ENCODE results near the gene SPSB3.
A peak's percentile ranks its signal among the peaks of the same experiment; 100 is the strongest.

The SPSB3 gene

GRCh38 chr16:1786242-1787055 lies 4.1 kb upstream of the SPSB3 start:
- no peak for DNase-seq

GRCh38 chr16:1785846-1786170 lies 3.4 kb upstream of the SPSB3 start:
- DNase-seq = no peak
- Histone ChIP-seq H3K27me3 (ENCODE audit: insufficient read depth, low read depth, severe bottlenecking) (no peaks in the 10 kb centered on the region), H3K36me3 (peaks cover 62% of the 10 kb centered on the region), H3K9me3 (ENCODE audit: severe bottlenecking) (no peaks in the 10 kb centered on the region), H3K4me3 (ENCODE audit: low read depth, low read length) (no peak overlapping the region), H3K27ac (no peak overlapping the region)
- TF ChIP-seq CTCF (IDR thresholded peaks at IDR 0.05; ENCODE audit: low read depth, low read length) = no peak

More at GRCh38 chr16:1786242-1787055, 4.1 kb upstream of the SPSB3 start:
- Histone ChIP-seq H3K27me3 (ENCODE audit: insufficient read depth, low read depth, severe bottlenecking) (no peaks in the 10 kb centered on the region), H3K4me3 (ENCODE audit: low read depth, low read length) (no peak overlapping the region), H3K9me3 (ENCODE audit: severe bottlenecking) (no peaks in the 10 kb centered on the region), H3K27ac (no peak overlapping the region), H3K36me3 (peaks cover 61% of the 10 kb centered on the region)
- TF ChIP-seq CTCF (IDR thresholded peaks at IDR 0.05; ENCODE audit: low read depth, low read length) = no peak

- no peak for DNase-seq
- peaks cover 65% of the 10 kb centered on the region for H3K36me3 ChIP-seq
- no peaks in the 10 kb centered on the region for H3K27me3 ChIP-seq (ENCODE audit: insufficient read depth, low read depth, severe bottlenecking)
- H3K27ac ChIP-seq = no peak overlapping the region
- H3K9me3 ChIP-seq (ENCODE audit: severe bottlenecking) = no peaks in the 10 kb centered on the region
- no peak for TF ChIP-seq CTCF (IDR thresholded peaks at IDR 0.05; ENCODE audit: low read depth, low read length)
- no peak overlapping the region for H3K4me3 ChIP-seq (ENCODE audit: low read depth, low read length)
Observed at GRCh38 chr16:1784977-1785845, 2.8 kb upstream of the SPSB3 start.

- Histone ChIP-seq H3K9me3 (ENCODE audit: severe bottlenecking) (no peaks in the 10 kb centered on the region), H3K4me3 (ENCODE audit: low read depth, low read length) (peak overlapping the region; percentile 74), H3K36me3 (peaks cover 64% of the 10 kb centered on the region), H3K27me3 (ENCODE audit: insufficient read depth, low read depth, severe bottlenecking) (no peaks in the 10 kb centered on the region), H3K27ac (peak overlapping the region; percentile 75)
- no peak for TF ChIP-seq CTCF (IDR thresholded peaks at IDR 0.05; ENCODE audit: low read depth, low read length)
- DNase-seq = no peak
Observed at GRCh38 chr16:1781758-1782407, 488 bp downstream of the SPSB3 start.

- no peak overlapping the region; the same call in 1 of the 2 replicates for H3K27ac ChIP-seq
- TF ChIP-seq CTCF (IDR thresholded peaks at IDR 0.05; ENCODE audit: low read depth, low read length) = no peak
- no peaks in the 10 kb centered on the region for H3K9me3 ChIP-seq (ENCODE audit: severe bottlenecking)
- H3K4me3 ChIP-seq (ENCODE audit: low read depth, low read length) = peak overlapping the region; percentile 74
- peak; percentile 6 for DNase-seq
- H3K36me3 ChIP-seq = peaks cover 65% of the 10 kb centered on the region
- no peaks in the 10 kb centered on the region for H3K27me3 ChIP-seq (ENCODE audit: insufficient read depth, low read depth, severe bottlenecking)
Observed at GRCh38 chr16:1781254-1781653, 1.1 kb downstream of the SPSB3 start.
